Measurements from ENCODE around the gene PNPLA2.

The PNPLA2 gene

GRCh38 chr11:797296-798092, 21.2 kb upstream of the PNPLA2 start:
- DNase-seq (ENCODE audit: low spot score) = peak; percentile 82

- DNase-seq (ENCODE audit: low spot score) = peak; percentile 79
Observed at GRCh38 chr11:798093-798713, 20.5 kb upstream of the PNPLA2 start, which contains the start of gene SLC25A22. TSS of gene SLC25A22 (minus strand) at chr11:798281. CDS start at chr11:795006, 3,275 bp downstream.

GRCh38 chr11:799641-800316, 18.9 kb upstream of the PNPLA2 start:
- no peak for DNase-seq (ENCODE audit: low spot score)

GRCh38 chr11:800473-800872, 18.2 kb upstream of the PNPLA2 start:
- DNase-seq (ENCODE audit: low spot score) = no peak

- no peak for DNase-seq (ENCODE audit: low spot score)
Observed at GRCh38 chr11:801097-801780, 17.5 kb upstream of the PNPLA2 start.

GRCh38 chr11:802018-802617, 16.6 kb upstream of the PNPLA2 start:
- no peak for DNase-seq (ENCODE audit: low spot score)

- no peak for DNase-seq (ENCODE audit: low spot score)
Observed at GRCh38 chr11:802693-803466, 15.8 kb upstream of the PNPLA2 start.

- DNase-seq (ENCODE audit: low spot score) = no peak
Observed at GRCh38 chr11:803467-803742, 15.3 kb upstream of the PNPLA2 start.

- DNase-seq (ENCODE audit: low spot score) = no peak
Observed at GRCh38 chr11:803770-804598, 14.7 kb upstream of the PNPLA2 start.

GRCh38 chr11:804599-804964, 14.1 kb upstream of the PNPLA2 start:
- no peak for DNase-seq (ENCODE audit: low spot score)

GRCh38 chr11:808427-809286, 10.1 kb upstream of the PNPLA2 start:
- DNase-seq (ENCODE audit: low spot score) = no peak

- peak; percentile 97 for DNase-seq (ENCODE audit: low spot score)
Observed at GRCh38 chr11:809287-810039, 9.3 kb upstream of the PNPLA2 start, which contains the start of gene RPLP2. TSS of gene RPLP2 (plus strand) at chr11:809967. CDS start at chr11:810235, 268 bp downstream.

- no peak for DNase-seq (ENCODE audit: low spot score)
Observed at GRCh38 chr11:810040-810567, 8.6 kb upstream of the PNPLA2 start.

- no peak for DNase-seq (ENCODE audit: low spot score)
Observed at GRCh38 chr11:811446-812245, 7.1 kb upstream of the PNPLA2 start.

GRCh38 chr11:812390-812789, 6.3 kb upstream of the PNPLA2 start:
- no peak for DNase-seq (ENCODE audit: low spot score)

GRCh38 chr11:813072-813455, 5.7 kb upstream of the PNPLA2 start:
- DNase-seq (ENCODE audit: low spot score) = no peak

- DNase-seq (ENCODE audit: low spot score) = no peak
Observed at GRCh38 chr11:813456-814096, 5.1 kb upstream of the PNPLA2 start.

Measured in SK-N-DZ (cell line).